ENCODE measurements around the gene ENPP6.

DNA sequence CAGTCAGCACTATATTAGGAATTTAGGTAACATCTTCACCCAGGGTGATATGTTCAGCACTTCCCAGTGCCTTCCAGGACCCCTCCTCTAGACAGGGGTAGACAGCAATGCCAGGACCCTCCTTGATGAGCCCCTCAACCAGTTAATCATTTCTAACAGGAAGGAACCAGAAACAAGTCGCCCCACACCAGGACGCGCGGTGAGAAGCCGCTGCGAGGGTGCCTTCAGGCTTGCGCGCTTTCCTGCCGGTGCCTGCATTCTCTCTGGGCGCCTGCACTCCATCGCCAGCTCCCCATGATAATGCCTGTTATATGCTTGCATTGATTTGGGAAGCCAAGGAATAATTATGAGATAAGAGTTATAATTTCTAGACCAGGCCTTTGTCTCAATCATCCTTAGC is 116.0 kb downstream of the ENPP6 start:
- TF ChIP-seq TAF1 (IDR thresholded peaks at IDR 0.05; ENCODE audit: low read depth) = no peak
- no peak for TF ChIP-seq RAD21 (IDR thresholded peaks at IDR 0.05; ENCODE audit: low read depth)
- no peak for TF ChIP-seq CREB1 (IDR thresholded peaks at IDR 0.05; ENCODE audit: low read depth)
- TF ChIP-seq, protein P1, sequence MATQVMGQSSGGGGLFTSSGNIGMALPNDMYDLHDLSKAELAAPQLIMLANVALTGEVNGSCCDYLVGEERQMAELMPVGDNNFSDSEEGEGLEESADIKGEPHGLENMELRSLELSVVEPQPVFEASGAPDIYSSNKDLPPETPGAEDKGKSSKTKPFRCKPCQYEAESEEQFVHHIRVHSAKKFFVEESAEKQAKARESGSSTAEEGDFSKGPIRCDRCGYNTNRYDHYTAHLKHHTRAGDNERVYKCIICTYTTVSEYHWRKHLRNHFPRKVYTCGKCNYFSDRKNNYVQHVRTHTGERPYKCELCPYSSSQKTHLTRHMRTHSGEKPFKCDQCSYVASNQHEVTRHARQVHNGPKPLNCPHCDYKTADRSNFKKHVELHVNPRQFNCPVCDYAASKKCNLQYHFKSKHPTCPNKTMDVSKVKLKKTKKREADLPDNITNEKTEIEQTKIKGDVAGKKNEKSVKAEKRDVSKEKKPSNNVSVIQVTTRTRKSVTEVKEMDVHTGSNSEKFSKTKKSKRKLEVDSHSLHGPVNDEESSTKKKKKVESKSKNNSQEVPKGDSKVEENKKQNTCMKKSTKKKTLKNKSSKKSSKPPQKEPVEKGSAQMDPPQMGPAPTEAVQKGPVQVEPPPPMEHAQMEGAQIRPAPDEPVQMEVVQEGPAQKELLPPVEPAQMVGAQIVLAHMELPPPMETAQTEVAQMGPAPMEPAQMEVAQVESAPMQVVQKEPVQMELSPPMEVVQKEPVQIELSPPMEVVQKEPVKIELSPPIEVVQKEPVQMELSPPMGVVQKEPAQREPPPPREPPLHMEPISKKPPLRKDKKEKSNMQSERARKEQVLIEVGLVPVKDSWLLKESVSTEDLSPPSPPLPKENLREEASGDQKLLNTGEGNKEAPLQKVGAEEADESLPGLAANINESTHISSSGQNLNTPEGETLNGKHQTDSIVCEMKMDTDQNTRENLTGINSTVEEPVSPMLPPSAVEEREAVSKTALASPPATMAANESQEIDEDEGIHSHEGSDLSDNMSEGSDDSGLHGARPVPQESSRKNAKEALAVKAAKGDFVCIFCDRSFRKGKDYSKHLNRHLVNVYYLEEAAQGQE (IDR thresholded peaks at IDR 0.05; ENCODE audit: low read depth) = no peak
- TF ChIP-seq YY1 (IDR thresholded peaks at IDR 0.05; ENCODE audit: low read depth) = no peak
- TF ChIP-seq CEBPB (IDR thresholded peaks at IDR 0.05) = no peak
- TF ChIP-seq, protein P2, sequence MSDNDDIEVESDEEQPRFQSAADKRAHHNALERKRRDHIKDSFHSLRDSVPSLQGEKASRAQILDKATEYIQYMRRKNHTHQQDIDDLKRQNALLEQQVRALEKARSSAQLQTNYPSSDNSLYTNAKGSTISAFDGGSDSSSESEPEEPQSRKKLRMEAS (IDR thresholded peaks at IDR 0.05) = no peak
- TF ChIP-seq NFIC (IDR thresholded peaks at IDR 0.05) = no peak
- TF ChIP-seq TCF12 (IDR thresholded peaks at IDR 0.05; ENCODE audit: low read depth) = no peak
- TF ChIP-seq FOXM1 (IDR thresholded peaks at IDR 0.05; ENCODE audit: borderline replicate concordance, low read depth) = no peak
- no peak for TF ChIP-seq EP300 (IDR thresholded peaks at IDR 0.05; ENCODE audit: borderline replicate concordance)
- no peak for TF ChIP-seq TEAD4 (IDR thresholded peaks at IDR 0.05)
- TF ChIP-seq EGR1 (IDR thresholded peaks at IDR 0.05) = no peak
- TF ChIP-seq, protein P3, sequence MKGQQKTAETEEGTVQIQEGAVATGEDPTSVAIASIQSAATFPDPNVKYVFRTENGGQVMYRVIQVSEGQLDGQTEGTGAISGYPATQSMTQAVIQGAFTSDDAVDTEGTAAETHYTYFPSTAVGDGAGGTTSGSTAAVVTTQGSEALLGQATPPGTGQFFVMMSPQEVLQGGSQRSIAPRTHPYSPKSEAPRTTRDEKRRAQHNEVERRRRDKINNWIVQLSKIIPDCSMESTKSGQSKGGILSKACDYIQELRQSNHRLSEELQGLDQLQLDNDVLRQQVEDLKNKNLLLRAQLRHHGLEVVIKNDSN (IDR thresholded peaks at IDR 0.05) = no peak
